ENCODE data around the gene TATDN3. TPM values are rescaled to one million over a fixed set of nuclear protein-coding genes. Genes with fewer than 3 reads are reported as not detected.

TATDN3 gene
- total and polyA plus RNA-seq, 3 donors from 2014 or later = 9.5 to 19.7 (median 17.9) TPM

DNA sequence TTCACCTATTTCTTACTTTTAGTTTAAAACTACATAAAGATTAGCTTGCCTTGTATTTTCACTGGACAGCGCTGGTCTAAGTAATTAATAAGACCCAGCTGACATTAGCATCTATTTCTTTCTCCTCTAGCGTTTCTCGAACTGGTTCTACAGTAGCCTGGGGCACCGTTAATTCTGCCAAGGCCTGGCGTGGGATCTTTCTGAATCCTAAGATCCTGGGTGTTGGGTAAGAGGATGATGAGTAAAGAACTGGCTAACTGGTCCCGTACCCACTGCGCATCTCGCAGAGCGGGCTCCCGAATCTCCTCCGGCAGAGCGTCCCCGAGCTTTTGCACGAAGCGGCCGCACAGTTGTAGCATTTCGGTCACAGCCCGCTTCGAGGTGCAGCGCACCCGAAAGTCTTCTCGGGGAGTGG, 426 bp upstream of the TATDN3 start:
- H3K4me1 ChIP-seq = peaks cover 6% of the 10 kb centered on the region
- TF ChIP-seq, protein P1, sequence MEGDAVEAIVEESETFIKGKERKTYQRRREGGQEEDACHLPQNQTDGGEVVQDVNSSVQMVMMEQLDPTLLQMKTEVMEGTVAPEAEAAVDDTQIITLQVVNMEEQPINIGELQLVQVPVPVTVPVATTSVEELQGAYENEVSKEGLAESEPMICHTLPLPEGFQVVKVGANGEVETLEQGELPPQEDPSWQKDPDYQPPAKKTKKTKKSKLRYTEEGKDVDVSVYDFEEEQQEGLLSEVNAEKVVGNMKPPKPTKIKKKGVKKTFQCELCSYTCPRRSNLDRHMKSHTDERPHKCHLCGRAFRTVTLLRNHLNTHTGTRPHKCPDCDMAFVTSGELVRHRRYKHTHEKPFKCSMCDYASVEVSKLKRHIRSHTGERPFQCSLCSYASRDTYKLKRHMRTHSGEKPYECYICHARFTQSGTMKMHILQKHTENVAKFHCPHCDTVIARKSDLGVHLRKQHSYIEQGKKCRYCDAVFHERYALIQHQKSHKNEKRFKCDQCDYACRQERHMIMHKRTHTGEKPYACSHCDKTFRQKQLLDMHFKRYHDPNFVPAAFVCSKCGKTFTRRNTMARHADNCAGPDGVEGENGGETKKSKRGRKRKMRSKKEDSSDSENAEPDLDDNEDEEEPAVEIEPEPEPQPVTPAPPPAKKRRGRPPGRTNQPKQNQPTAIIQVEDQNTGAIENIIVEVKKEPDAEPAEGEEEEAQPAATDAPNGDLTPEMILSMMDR (IDR thresholded peaks at IDR 0.05) = no peak
- TF ChIP-seq POLR2A (IDR thresholded peaks at IDR 0.05) = no peak
- no peak for DNase-seq
- no peaks in the 10 kb centered on the region for H3K36me3 ChIP-seq (ENCODE audit: low read depth, missing control alignments)
- intact Hi-C loops (cut with DNase I; ENCODE audit: low total_unique reads) = no loop called here
- H3K27ac ChIP-seq = peak overlapping the region; percentile 97
- H3K4me3 ChIP-seq = peak overlapping the region; percentile 86 to 87
- no peaks in the 10 kb centered on the region for H3K27me3 ChIP-seq
- H3K9me3 ChIP-seq = no peaks in the 10 kb centered on the region
- 1% methylated on average over 22 of the region's 22 CpGs for WGBS, 2 donors

DNA sequence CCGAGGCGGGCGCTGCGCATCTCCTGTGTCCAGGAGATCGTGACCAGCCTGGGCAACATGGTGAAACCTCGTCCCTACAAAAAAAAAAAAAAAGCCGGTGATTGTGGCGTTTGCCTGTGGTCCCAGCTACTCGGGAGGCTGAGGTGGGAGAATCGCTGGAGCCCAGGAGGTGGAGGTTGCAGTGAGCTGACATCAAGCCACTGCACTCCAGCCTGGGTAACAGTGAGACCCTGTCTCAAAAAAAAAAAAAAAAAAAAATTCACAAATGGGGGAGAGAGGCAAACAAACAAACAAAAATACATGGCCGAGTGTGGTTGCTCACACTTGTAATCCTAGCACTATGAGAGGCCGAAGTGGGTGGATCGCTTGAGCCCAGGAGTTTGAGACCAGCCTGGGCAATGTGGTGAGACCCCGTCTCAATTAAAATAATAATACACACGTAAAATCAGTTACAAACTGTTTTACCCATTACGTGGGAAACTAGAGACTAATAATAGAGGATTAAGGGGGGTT, 758 bp downstream of the TATDN3 start:
- DNase-seq = no peak
- 9 to 16% methylated on average over 16 of the region's 16 CpGs for WGBS, 2 donors
- no peaks in the 10 kb centered on the region for H3K27me3 ChIP-seq
- peaks cover 6% of the 10 kb centered on the region for H3K4me1 ChIP-seq
- peak overlapping the region; percentile 86 to 87 for H3K4me3 ChIP-seq
- intact Hi-C loops (cut with DNase I; ENCODE audit: low total_unique reads) = no loop called here
- H3K36me3 ChIP-seq (ENCODE audit: low read depth, missing control alignments) = no peaks in the 10 kb centered on the region
- no peak for TF ChIP-seq POLR2A (IDR thresholded peaks at IDR 0.05)
- TF ChIP-seq, protein P1 (IDR thresholded peaks at IDR 0.05) = no peak
- peak overlapping the region; percentile 97 for H3K27ac ChIP-seq
- H3K9me3 ChIP-seq = no peaks in the 10 kb centered on the region

DNA sequence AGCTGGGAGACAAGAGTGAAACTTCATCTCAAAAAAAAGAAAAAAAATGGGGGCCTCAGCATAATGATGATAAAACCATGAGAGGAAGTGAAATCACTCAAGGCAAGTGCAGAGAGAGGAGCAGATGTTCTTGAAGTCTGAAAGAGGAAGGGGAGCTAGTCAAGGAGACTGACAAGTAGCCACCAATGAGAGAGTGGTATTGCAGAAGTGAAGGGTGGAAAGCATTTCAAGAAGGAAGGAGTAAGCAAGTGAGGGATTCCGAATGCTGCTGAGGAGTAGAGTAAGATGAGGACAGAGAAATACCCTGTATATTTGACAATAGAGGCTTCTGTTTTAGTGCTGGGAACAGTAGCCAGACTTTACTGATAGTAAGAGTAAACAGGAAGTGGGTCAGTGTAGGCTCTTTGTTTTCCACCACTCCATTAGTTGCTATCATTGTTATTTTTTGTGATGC, 2.9 kb downstream of the TATDN3 start:
- intact Hi-C loops (cut with DNase I; ENCODE audit: low total_unique reads) = no loop called here
- no peak overlapping the region for H3K4me3 ChIP-seq
- no peak for DNase-seq
- H3K9me3 ChIP-seq = no peaks in the 10 kb centered on the region
- no peaks in the 10 kb centered on the region for H3K36me3 ChIP-seq (ENCODE audit: low read depth, missing control alignments)
- TF ChIP-seq POLR2A (IDR thresholded peaks at IDR 0.05) = no peak
- TF ChIP-seq, protein P1 (IDR thresholded peaks at IDR 0.05) = no peak
- whole genome bisulfite sequencing, 2 donors = 60 to 80% methylated on average over 1 of the region's 1 CpG
- H3K27ac ChIP-seq = no peak overlapping the region
- H3K4me1 ChIP-seq = peaks cover 6% of the 10 kb centered on the region
- no peaks in the 10 kb centered on the region for H3K27me3 ChIP-seq

DNA sequence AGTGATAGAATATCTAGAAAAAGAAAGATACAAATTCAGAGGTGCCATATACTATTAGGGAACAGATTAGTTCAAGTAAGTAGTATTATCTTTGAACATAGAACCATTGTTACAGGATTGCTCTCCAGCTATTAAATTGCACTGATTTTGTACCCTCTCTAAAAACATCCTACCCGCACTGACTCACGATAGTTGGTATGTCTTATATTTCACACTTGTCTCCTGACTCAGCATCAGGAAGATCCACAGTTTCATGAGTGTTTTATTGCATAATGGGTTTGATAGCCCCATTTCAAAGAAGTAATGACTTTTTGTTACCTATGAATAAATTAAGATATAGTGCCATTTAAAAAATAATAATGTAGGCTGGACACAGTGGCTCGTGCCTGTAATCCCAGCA, 6.0 kb downstream of the TATDN3 start:
- TF ChIP-seq, protein P1 (IDR thresholded peaks at IDR 0.05) = no peak
- TF ChIP-seq POLR2A (IDR thresholded peaks at IDR 0.05) = no peak
- Histone ChIP-seq H3K4me1 (no peaks in the 10 kb centered on the region), H3K36me3 (ENCODE audit: low read depth, missing control alignments) (no peaks in the 10 kb centered on the region), H3K9me3 (no peaks in the 10 kb centered on the region), H3K4me3 (no peak overlapping the region), H3K27ac (no peak overlapping the region), H3K27me3 (no peaks in the 10 kb centered on the region)
- no peak for DNase-seq
- intact Hi-C loops (cut with DNase I; ENCODE audit: low total_unique reads) = no loop called here
- WGBS, 2 donors = 93 to 98% methylated on average over 3 of the region's 3 CpGs

DNA sequence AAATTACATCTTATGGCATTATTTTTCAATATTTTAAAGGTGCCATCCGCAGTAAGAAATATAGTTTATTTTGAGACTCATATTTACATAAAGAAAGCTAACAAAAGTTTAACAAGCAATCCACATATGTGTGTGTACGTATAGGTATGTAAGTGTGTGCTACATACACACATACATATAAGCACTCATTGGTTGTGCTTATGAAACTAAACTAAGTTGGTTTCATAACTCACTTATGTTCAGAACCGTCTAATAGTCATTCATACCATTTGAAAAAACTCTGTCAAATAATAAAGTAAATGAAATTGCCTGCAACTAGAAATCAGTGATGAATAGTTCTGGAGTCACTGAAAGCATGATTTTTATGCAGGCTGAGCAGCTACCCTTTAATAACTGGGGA, 14.1 kb downstream of the TATDN3 start:
- TF ChIP-seq POLR2A (IDR thresholded peaks at IDR 0.05) = no peak
- WGBS, 2 donors = 92 to 96% methylated on average over 3 of the region's 3 CpGs
- Histone ChIP-seq H3K9me3 (no peaks in the 10 kb centered on the region), H3K27ac (no peak overlapping the region), H3K27me3 (no peaks in the 10 kb centered on the region), H3K4me3 (no peak overlapping the region), H3K4me1 (no peaks in the 10 kb centered on the region), H3K36me3 (ENCODE audit: low read depth, missing control alignments) (no peaks in the 10 kb centered on the region)
- no peak for DNase-seq
- intact Hi-C loops (cut with DNase I; ENCODE audit: low total_unique reads) = no loop called here
